Dermis blood vessel endothelial cell (primary cell): ENCODE results near the gene ALCAM. TPM values are rescaled to one million over a fixed set of nuclear protein-coding genes. Genes with fewer than 3 reads are reported as not detected.
"Not testable (repeated sequence)": the region's sequence is repeated elsewhere in the genome, so short reads cannot be mapped to it uniquely, and the experiment has no call there.

Experiments
- DNase-seq: peaks from one replicate; pipeline ENCODE4 v3.0.0; 2010
- total RNA-seq: library from RNA; depleted of rRNA; stranded (reverse); fragments of >200 nt; gene quantifications from 2 replicates; pipeline ENCODE4 v1.2.3, GENCODE V29; 2014

ALCAM gene
- total RNA-seq, 1 donor from 2014 or later = 49.7 TPM

DNA sequence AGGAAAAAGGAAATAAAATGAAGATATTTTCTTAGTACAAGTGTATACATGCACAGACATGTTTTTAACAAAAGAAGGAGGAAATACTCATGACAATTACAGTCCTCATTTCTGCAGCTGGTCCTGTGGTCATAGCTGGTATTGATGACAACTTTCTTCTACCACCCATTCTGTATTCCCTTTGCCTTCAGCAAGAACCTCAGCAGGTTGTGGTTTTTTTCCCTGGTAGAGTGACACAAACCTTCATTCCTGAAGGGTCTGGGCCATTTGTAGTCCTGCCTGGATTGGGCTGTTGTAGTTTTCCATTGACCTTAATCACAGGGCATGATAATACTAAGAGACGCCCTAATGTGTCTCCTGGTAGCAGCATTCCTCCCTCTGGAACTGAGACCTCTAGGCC is 235.0 kb downstream of the ALCAM start:
- not testable (repeated sequence) for DNase-seq

DNA sequence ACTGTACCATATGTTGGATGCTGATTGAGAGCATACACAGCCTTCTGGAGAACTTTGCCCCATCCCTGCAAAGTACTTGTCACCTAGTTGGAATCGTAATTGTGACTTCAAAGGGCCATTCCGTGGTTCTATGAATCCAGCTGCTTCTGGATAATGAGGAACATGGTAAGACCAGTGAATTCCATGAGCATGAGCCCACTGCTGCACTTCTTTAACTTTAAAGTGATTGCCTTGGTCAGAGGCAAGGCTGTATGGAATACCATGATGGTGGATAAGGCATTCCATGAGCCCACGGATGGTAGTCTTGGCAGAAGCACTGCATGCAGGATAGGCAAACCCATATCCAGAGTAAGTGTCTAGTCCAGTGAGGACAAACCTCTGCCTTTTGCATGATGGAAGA is 235.6 kb downstream of the ALCAM start:
- DNase-seq = not testable (repeated sequence)

DNA sequence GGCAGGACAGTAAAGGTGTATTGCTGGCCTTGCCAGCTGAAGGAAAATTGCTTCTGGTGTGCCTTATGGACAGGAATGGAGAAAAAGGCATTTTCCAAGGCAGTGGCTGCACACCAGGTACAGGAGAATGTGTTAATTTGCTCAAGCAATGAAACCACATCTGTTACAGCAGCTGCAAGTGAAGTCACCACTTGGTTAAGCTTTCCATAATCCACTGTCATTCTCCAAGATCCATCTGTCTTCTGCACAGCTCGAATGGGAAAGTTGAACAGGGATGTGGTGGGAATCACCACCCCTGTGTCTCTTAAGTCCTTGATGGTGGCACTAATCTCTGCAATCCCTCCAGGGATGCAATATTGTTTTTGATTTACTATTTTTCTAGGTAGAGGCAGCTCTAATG is 236.8 kb downstream of the ALCAM start:
- DNase-seq = not testable (repeated sequence)

DNA sequence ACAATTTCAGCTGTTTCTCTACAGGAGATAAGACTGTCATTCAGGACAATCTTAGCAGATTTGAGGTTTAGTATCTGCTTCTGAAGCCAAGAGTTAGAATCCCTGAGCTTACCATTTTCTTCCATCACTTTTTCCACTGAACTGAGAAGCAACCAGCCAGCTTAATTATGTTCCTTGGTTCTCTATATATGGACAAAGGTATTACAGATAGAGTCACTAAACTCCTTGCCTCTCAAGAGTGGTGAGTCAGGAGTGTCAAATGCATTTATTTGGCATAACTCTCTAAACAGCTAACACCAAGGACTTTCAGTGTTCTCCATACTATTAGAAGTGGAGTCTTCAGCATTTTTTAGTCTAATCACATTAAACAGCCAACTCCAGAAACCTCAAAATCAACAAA is 239.3 kb downstream of the ALCAM start:
- no peak for DNase-seq

DNA sequence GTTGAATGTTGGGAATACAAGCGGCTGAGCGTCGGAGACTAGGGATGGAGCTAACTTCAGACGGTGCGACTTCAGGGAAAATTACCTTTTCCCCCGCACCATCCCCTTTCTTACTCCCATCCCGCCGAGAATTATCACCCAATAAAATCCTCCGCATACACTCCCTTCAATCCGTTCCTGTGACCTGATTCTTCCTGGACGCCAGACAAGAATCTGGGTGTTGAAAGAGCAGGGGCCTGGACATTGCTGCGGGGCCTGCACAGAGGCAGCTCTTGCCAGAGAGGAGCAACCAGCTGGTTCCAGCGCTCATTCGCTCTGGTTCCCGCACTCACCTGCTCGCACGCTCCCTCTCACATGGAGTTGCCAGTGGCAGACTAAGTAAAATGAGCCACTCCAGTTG is 241.9 kb downstream of the ALCAM start:
- no peak for DNase-seq

DNA sequence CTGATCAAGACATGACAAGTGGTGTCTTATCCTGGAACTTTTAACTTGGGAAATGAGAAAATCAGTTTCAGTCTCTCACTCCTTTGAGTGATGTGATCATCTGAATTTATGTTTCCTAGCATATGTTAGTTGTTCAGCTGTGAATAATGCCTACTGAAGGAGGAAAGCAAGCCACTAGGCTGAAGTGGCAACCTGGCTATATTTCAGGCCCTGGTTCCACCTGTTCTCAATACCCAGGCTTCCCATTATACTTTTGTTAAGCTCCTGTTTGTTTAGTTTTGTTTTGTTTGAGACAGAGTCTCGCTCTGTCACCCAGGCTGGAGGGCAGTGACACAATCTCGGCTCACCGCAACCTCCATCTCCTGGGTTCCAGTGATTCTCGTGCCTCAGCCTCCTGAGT is 243.8 kb downstream of the ALCAM start:
- DNase-seq = no peak

DNA sequence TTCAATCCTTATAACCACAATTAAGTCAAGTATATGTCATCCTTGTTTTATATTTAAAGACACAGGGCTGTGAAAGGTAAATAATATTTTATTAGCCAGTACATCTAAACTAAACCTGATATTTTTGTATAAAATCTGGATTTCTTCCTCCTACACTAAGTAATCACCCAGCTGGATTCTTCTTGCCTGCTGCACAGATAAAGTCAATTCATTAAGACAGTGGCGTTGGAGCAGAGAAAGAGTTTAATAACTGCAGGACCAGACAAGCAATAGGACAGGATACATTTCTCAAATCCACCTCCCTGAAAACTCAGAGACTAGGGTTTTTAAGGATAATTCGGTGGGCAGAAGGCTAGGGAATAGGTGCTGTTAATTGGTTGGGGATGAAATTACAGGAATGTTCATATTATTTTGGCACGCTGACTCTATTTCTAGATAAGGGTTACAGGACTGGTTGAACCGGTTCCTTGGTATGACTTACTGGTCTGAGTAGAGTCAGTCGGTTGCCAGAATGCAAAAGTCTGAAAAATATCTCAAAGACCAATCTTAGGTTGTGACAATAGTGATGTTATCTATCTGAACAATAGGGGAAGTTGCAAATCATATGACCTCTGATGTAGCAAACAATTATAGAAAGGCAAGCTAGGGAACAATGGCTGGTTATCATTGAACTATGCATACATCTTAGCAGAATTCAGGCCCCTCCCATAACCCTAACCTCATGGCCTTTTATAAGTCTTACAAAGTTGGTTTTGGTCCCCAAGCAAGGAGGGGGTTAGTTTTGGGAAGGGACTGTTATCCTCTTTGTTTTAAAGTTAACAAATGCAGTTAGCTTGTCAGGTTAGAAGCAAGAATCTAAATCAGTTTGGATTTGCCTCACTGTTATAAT is 244.8 kb downstream of the ALCAM start:
- no peak for DNase-seq

DNA sequence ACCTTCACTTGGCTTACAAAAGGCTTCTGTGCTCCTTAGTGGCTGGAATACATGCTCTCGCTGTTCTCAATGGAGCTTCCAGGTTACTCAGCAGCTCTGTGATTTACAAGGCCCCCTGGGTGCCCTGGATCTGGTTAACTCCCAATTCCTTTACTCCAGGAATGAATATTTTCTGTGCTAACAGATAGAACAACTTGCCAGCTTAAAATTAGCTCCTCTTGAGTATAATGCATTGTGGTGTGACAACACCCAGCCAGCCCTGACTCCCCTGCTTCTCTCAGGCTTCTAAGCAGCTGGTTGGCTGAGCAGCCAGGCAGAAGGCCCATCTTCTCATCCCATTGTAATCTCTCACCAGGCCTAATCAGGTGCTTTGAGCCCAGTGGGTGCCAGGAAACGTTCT is 246.4 kb downstream of the ALCAM start:
- DNase-seq = no peak

DNA sequence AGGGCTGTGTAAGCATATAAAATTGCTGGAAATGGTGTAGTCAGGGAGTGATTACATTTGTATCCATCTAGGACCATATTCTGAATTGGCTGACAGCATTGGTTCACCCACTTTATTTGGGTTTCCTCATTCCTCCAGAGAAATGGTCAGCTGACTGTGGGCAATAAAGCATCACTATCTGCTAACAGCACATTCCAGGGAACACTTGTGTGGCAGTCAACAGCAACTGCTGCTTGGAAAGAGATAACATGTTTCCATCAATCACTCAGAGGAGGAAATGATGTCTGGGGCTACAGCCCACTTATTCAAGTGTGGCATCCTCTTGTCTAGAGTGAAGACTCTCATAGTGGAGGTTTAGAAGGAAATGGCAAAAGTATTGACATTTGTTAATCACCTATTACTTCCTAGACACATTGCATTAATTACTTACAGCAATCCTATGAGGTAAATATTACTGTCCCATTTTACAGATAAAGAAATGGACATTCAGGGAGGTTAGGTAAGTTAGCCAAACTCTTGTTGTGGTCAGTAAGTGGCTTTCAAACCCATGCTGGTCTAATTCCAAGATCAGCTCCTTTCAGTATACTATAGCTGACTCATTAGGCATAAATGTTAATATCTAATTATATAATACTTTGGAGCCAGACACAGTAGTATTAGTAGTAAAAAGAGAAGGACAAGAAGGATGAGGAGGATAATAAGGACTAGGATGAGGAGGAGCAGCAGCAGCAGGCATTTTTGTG is 247.8 kb downstream of the ALCAM start:
- DNase-seq = no peak

DNA sequence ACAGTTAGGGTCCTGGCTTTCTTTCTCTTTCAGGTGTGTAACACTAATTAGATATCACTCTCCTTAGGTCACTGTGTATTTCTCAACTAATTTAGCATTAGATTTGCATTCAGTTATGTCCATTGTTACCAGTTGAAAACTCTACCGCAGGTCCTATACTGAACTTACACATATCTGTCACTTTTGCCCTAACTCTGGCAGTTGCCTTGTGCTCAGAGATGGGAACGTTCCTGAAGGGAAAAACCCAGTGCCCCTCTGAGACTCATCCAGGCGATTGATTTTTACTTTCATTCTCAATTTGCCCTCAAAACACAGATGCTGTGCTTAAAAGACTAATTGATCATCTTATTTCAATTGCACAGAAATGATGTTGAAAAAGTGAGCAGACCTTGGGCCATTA is 249.1 kb downstream of the ALCAM start:
- DNase-seq = no peak

DNA sequence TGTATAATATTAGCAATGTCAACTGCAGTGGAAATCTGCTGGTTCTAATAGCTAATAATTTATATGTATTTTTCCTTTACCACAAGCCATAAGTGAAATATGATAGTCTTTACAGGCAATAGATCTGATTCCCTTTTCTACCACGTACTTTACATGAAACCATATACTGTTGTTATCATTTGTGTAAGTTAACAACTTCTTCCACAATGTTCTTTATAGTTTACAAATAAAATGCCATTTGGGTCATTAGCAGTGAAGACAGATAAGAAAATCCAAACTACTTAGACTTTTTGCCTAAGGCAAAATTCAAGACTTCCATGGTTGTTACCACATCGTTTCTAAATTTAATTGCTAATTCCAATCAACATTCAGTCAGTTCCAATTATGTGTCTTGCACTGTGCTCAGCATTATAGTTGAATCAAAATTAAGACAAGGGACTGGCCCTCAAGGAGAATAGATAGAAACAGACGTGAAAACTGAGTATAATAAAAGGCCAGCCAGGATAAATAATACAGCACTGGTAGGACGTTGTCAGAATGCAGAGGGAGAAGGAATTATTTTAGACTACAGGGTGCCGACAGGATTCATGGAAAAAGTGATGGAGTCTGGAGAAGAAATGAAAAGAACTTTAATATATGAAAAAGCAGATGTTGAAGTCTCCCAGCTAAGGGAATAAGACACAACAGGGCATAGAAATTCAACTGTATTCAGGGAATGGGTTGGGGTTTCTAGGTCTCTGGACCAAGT is 249.8 kb downstream of the ALCAM start:
- no peak for DNase-seq

DNA sequence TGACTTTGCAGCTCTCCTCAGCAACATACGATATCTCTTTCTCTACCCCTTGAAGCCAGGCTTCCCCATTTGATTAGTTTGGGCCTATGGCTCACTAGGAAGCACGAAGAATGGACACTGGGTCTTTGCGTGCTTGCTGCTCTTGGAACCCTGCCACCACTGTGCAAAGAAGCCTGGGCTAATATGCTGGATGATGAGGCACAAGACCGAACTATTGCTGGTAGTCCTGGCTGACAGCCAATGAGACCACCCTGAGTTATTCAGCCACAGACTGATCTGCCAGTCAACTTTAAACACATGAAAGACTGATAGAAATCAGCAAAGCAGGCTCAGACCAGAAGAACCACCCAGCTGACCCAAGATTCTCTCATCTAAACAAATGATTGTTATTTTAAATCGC is 251.8 kb downstream of the ALCAM start:
- no peak for DNase-seq

DNA sequence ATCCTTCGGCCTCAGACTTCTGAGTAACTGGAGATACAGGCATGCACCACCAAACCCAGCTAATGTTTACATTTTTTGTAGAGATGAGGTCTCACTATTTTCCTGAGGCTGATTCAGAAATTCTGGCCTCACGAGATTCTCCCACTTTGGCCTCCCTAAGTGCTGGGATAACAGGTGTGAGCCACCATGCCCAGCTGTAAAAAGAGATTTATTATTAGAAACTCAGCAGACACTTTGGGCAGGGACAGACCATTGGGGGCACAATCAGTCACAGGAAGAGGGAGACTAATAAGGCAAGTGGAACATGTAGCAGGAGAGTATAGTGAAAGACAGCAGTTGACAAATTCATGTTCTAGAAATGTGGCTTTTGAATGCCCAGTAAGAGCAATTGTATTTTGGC is 252.9 kb downstream of the ALCAM start:
- DNase-seq = no peak

DNA sequence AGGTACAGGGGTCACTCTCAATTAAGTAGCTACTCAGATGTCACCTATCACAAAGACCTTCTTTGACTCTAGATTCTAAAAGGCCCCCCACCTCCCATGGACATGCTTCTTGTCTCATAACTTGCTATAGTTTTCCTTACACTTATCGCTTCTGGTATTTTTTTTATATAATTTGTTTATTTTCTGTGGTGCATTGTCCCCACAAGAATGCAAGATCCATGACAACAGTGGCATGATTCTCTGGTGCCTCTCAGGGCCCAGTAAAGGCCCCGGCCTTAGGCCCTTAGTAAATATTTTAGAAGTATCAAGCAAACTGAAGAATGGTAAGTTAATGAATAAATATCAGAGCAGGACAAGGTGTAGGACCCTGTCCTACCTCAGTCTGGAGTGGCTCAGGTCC is 253.5 kb downstream of the ALCAM start:
- DNase-seq = no peak

DNA sequence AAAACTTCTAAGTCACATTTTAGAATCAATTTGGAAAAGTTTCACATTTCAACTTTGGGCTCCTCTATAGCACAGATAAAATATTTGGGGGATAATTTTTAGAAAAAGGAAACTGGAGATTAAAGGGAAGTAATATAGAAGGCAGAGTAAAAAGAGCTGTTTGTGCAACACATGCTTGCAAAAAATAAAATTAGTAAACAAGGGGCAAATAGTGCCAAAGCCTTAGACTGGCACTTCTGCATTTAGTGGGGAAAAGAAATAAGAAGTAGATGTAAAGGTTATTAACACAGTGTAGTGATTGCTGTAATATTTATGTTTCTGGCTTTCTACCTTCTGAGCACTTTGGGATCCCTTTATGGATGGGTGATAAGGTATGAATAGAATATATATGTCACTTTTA is 255.5 kb downstream of the ALCAM start:
- DNase-seq = no peak
